ENCODE measurements around the gene ATP6V1G1. TPM values are rescaled to one million over a fixed set of nuclear protein-coding genes. Genes with fewer than 3 reads are reported as not detected.
A peak's percentile ranks its signal among the peaks of the same experiment; 100 is the strongest.
"Not testable (repeated sequence)": the region's sequence is repeated elsewhere in the genome, so short reads cannot be mapped to it uniquely, and the experiment has no call there.

The ATP6V1G1 gene
- total RNA-seq, 2 experiments from 2014 or later, result 89.0 to 94.8 TPM

DNA sequence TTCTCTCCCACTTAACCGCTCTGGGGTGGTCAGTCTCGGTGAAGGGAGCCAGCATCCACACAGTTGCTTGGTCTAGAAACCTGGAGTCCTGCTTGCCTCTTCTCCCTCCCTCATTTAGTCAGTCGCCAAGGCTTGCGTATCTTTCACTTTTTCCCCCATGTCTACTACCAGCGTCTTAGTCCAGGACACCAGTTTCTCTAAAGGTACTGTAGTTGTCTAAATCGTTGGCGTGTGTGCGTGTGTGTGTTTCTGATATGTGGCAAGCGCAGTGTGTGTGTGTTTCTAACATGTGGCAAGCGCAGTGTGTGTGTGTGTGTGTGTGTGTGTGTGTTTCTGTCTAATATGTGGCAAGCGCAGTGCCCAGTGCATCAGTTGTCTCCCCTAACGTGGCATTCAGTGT, 641 bp downstream of the ATP6V1G1 start:
- peak overlapping the region; percentile 97 for H3K27ac Mint-ChIP-seq
- H3K4me1 Mint-ChIP-seq, result peaks cover 55% of the 10 kb centered on the region
- H3K27me3 Mint-ChIP-seq, result peaks cover 2% of the 10 kb centered on the region
- ChIA-PET CTCF (interaction anchor here (0.9 to 2.2 kb wide), 8 partner anchors 18 to 198 kb away, joined by 3 to 11 read pairs (median 4); no protein-coding TSS in a partner anchor), POLR2A (interaction anchor here (0.9 kb wide), 1 partner anchor 12 kb away, joined by 3 read pairs; no protein-coding TSS in a partner anchor)
- peak overlapping the region; percentile 99 for H3K4me3 Mint-ChIP-seq
- DNase-seq, result peak; percentile 18
- H3K9me3 Mint-ChIP-seq, result no peaks in the 10 kb centered on the region
- peaks cover 38% of the 10 kb centered on the region for H3K36me3 Mint-ChIP-seq (ENCODE audit: low read depth)

- no peak for DNase-seq
- ChIA-PET POLR2A (no interaction called here), CTCF (interaction anchor here (1.0 to 2.2 kb wide), 5 partner anchors 23 to 183 kb away, joined by 3 to 11 read pairs (median 5); no protein-coding TSS in a partner anchor)
- no peaks in the 10 kb centered on the region for H3K9me3 Mint-ChIP-seq
- peaks cover 45% of the 10 kb centered on the region for H3K36me3 Mint-ChIP-seq (ENCODE audit: low read depth)
- peak overlapping the region; percentile 97 for H3K27ac Mint-ChIP-seq
- peaks cover 62% of the 10 kb centered on the region for H3K4me1 Mint-ChIP-seq
- peaks cover 2% of the 10 kb centered on the region for H3K27me3 Mint-ChIP-seq
- H3K4me3 Mint-ChIP-seq, result peak overlapping the region; percentile 99
Observed at GRCh38 chr9:114588651-114589526, 1.3 kb downstream of the ATP6V1G1 start.

DNA sequence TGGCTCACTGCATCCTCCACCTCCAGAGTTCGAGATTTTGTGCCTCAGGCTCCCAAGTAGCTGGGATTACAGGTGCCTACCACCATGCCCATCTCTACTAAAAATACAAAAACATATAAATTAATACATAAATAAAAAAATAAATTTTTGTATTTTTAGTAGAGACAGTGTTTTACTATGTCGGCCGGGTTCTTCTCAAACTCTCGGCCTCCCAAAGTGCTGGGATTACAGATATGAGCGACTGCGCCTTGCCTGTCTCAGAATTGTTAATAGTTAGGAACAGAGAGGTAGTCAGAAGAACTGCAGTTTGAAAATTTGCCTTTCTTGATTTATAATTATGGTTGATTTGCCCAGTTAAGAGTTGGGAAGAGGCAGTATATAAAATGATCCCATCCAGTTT, 2.8 kb downstream of the ATP6V1G1 start:
- H3K4me1 Mint-ChIP-seq, result peaks cover 63% of the 10 kb centered on the region
- no peaks in the 10 kb centered on the region for H3K9me3 Mint-ChIP-seq
- H3K27ac Mint-ChIP-seq, result peak overlapping the region; percentile 25
- H3K36me3 Mint-ChIP-seq (ENCODE audit: low read depth), result peaks cover 58% of the 10 kb centered on the region
- H3K4me3 Mint-ChIP-seq, result peak overlapping the region; percentile 33
- CTCF ChIA-PET, result interaction anchor here (2.0 to 3.2 kb wide), 3 partner anchors 16 to 63 kb away, joined by 9 to 23 read pairs (median 22); partner anchors contain the start of gene TMEM268
- DNase-seq, result no peak
- no peaks in the 10 kb centered on the region for H3K27me3 Mint-ChIP-seq
- POLR2A ChIA-PET, result no interaction called here

DNA sequence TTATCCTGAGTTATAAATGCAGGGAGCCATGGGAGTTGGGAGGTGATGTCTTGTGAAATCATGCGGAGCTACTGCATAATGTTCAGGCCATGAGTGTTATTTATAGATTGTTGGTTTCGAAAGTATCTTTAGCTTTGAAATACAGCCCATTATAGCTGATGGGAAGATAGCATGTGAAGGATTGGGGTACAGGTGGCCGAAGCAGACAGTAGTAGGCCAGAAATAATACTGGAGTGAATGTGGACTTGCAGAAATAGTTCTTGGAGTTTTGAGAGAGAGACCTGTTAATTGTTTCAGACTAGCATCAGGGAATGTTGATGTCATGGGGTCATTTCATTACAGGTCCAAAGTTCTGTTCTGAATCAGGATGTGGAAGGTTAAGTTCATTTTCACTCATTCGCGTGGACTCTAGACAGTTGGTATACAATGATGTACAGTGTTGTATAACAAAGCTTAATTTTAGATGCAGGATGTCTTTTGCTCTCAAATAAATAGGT, 3.8 kb downstream of the ATP6V1G1 start:
- POLR2A ChIA-PET, result interaction anchor here (0.8 to 1.8 kb wide), 3 partner anchors 34 to 82 kb away, joined by 3 to 5 read pairs (median 4); no protein-coding TSS in a partner anchor
- CTCF ChIA-PET, result interaction anchor here (0.6 to 3.2 kb wide), 11 partner anchors 10 to 1435 kb away, joined by 4 to 23 read pairs (median 6); partner anchors contain the start of gene TMEM268
- DNase-seq, result no peak
- Mint-ChIP-seq H3K27ac (peak overlapping the region; percentile 91), H3K4me3 (peak overlapping the region; percentile 62), H3K27me3 (no peaks in the 10 kb centered on the region), H3K9me3 (no peaks in the 10 kb centered on the region), H3K4me1 (peaks cover 67% of the 10 kb centered on the region), H3K36me3 (ENCODE audit: low read depth) (peaks cover 65% of the 10 kb centered on the region)

DNA sequence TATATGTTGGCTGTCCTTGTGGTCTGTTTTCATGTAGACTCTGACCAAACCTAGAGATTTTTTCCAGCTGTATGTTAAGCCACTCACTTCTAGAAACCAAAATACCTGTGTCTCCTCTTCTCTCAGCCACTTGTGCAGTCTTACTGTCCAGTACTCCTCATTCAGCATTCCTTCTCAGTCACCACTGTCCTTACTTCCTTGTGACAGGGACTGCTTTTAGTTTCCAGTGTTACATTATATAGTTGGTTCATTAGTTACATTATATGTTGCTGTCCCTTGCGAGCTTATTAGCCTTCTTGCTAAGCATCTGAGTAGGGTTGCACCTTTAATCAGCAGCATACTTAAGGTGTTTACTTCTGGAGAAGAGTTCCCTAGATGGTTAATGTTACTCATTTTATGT, 4.3 kb downstream of the ATP6V1G1 start:
- Mint-ChIP-seq H3K4me1 (peaks cover 69% of the 10 kb centered on the region), H3K36me3 (ENCODE audit: low read depth) (peaks cover 69% of the 10 kb centered on the region), H3K4me3 (peak overlapping the region; percentile 62), H3K27me3 (no peaks in the 10 kb centered on the region), H3K9me3 (no peaks in the 10 kb centered on the region), H3K27ac (peak overlapping the region; percentile 91)
- ChIA-PET CTCF (interaction anchor here (0.6 to 3.2 kb wide), 18 partner anchors 9 to 1436 kb away, joined by 3 to 23 read pairs (median 6); partner anchors contain the start of genes AKNA and TMEM268), POLR2A (interaction anchor here (0.8 to 1.8 kb wide), 4 partner anchors 33 to 82 kb away, joined by 3 to 5 read pairs (median 4); no protein-coding TSS in a partner anchor)
- DNase-seq, result no peak

DNA sequence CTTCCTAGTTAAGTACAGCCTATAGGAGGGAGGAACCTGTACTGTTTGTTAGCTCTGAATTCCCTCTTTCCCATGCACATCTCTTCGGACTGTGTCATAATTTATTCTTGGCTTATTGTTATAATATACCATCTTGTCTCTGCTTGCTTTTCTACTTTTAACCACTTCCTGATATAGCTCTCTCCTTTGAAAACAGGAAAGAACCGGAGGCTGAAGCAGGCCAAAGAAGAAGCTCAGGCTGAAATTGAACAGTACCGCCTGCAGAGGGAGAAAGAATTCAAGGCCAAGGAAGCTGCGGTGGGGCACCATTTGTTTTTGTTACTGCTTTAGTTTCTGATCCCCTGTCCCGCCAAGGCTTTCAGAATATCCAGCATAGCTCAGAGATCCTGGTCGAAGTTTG, 4.8 kb downstream of the ATP6V1G1 start:
- POLR2A ChIA-PET, result interaction anchor here (0.6 to 1.8 kb wide), 3 partner anchors 61 to 332 kb away, joined by 3 to 5 read pairs (median 4); no protein-coding TSS in a partner anchor
- CTCF ChIA-PET, result interaction anchor here (0.8 to 3.2 kb wide), 22 partner anchors 9 to 211 kb away, joined by 3 to 23 read pairs (median 4); partner anchors contain the start of genes AKNA and TMEM268
- peak overlapping the region; percentile 91 for H3K27ac Mint-ChIP-seq
- no peaks in the 10 kb centered on the region for H3K9me3 Mint-ChIP-seq
- H3K4me1 Mint-ChIP-seq, result peaks cover 64% of the 10 kb centered on the region
- peak; percentile 83 for DNase-seq
- peaks cover 72% of the 10 kb centered on the region for H3K36me3 Mint-ChIP-seq (ENCODE audit: low read depth)
- peak overlapping the region; percentile 62 for H3K4me3 Mint-ChIP-seq
- H3K27me3 Mint-ChIP-seq, result no peaks in the 10 kb centered on the region

DNA sequence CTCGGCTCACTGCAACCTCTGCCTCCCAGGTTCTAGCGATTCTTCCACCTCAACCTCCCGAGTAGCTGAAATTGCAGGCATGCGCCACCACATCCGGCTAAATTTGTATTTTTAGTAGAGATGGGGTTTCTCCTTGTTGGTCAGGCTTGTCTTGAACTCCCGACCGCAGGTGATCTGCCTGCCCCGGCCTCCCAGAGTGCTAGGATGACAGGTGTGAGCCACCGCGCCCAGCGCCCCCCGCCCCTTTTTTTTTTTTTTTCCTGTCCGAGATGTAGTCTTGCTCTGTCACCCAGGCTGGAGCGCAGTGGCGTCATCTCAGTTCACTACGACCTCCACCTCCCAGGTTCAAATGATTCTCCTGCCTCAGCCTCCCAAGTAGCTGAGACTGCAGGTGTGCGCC, 6.6 kb downstream of the ATP6V1G1 start:
- no peak overlapping the region for H3K4me3 Mint-ChIP-seq
- ChIA-PET POLR2A (no interaction called here), CTCF (interaction anchor here (0.7 kb wide), 1 partner anchor 208 kb away, joined by 3 read pairs; no protein-coding TSS in a partner anchor)
- H3K9me3 Mint-ChIP-seq, result no peaks in the 10 kb centered on the region
- no peaks in the 10 kb centered on the region for H3K27me3 Mint-ChIP-seq
- no peak for DNase-seq
- peak overlapping the region; percentile 91 for H3K27ac Mint-ChIP-seq
- H3K36me3 Mint-ChIP-seq (ENCODE audit: low read depth), result peaks cover 74% of the 10 kb centered on the region
- peaks cover 54% of the 10 kb centered on the region for H3K4me1 Mint-ChIP-seq

GRCh38 chr9:114600502-114601248, 13.1 kb downstream of the ATP6V1G1 start:
- H3K4me3 Mint-ChIP-seq, H3K27ac Mint-ChIP-seq, DNase-seq, H3K4me1 Mint-ChIP-seq, H3K27me3 Mint-ChIP-seq, POLR2A ChIA-PET: not testable (repeated sequence)
- peaks cover 18% of the 10 kb centered on the region for H3K9me3 Mint-ChIP-seq
- CTCF ChIA-PET, result interaction anchor here (0.8 to 1.3 kb wide), 2 partner anchors 8 to 9 kb away, joined by 3 to 6 read pairs; no protein-coding TSS in a partner anchor
- peaks cover 60% of the 10 kb centered on the region for H3K36me3 Mint-ChIP-seq (ENCODE audit: low read depth)

DNA sequence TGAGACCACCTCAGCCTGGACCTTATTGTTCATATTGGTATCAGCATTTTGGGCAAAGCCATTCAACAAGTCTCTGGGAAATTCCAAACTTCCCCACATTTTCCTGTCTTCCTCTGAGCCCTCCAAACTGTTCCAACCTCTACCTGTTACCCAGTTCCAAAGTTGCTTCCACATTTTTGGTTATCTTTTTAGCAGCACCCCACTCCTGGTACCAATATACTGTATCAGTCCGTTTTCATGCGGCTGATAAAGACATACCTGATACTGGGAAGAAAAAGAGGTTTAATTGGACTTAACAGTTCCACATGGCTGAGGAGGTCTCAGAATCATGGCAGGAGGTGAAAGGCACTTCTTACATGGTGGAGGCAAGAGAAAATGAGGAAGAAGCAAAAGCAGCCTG, 14.2 kb downstream of the ATP6V1G1 start:
- POLR2A ChIA-PET, H3K4me1 Mint-ChIP-seq, H3K4me3 Mint-ChIP-seq, H3K27me3 Mint-ChIP-seq, H3K27ac Mint-ChIP-seq, DNase-seq: not testable (repeated sequence)
- peaks cover 53% of the 10 kb centered on the region for H3K36me3 Mint-ChIP-seq (ENCODE audit: low read depth)
- peaks cover 18% of the 10 kb centered on the region for H3K9me3 Mint-ChIP-seq
- CTCF ChIA-PET, result interaction anchor here (1.3 kb wide), 1 partner anchor 10 kb away, joined by 6 read pairs; no protein-coding TSS in a partner anchor

- H3K27ac Mint-ChIP-seq, result no peak overlapping the region
- ChIA-PET POLR2A (no interaction called here), CTCF (no interaction called here)
- H3K4me1 Mint-ChIP-seq, result no peaks in the 10 kb centered on the region
- H3K4me3 Mint-ChIP-seq, result no peak overlapping the region
- DNase-seq, result no peak
- H3K9me3 Mint-ChIP-seq, result peaks cover 18% of the 10 kb centered on the region
- H3K27me3 Mint-ChIP-seq, result no peaks in the 10 kb centered on the region
- H3K36me3 Mint-ChIP-seq (ENCODE audit: low read depth), result peaks cover 48% of the 10 kb centered on the region
Observed at GRCh38 chr9:114602620-114603019, 15.1 kb downstream of the ATP6V1G1 start.

GRCh38 chr9:114603248-114603647, 15.7 kb downstream of the ATP6V1G1 start:
- Mint-ChIP-seq H3K4me1 (no peaks in the 10 kb centered on the region), H3K36me3 (ENCODE audit: low read depth) (peaks cover 46% of the 10 kb centered on the region), H3K27ac (no peak overlapping the region), H3K27me3 (no peaks in the 10 kb centered on the region), H3K4me3 (no peak overlapping the region), H3K9me3 (peaks cover 18% of the 10 kb centered on the region)
- CTCF ChIA-PET, result interaction anchor here (0.6 to 1.5 kb wide), 4 partner anchors 11 to 172 kb away, joined by 3 to 4 read pairs (median 4); no protein-coding TSS in a partner anchor
- POLR2A ChIA-PET, result no interaction called here
- no peak for DNase-seq

DNA sequence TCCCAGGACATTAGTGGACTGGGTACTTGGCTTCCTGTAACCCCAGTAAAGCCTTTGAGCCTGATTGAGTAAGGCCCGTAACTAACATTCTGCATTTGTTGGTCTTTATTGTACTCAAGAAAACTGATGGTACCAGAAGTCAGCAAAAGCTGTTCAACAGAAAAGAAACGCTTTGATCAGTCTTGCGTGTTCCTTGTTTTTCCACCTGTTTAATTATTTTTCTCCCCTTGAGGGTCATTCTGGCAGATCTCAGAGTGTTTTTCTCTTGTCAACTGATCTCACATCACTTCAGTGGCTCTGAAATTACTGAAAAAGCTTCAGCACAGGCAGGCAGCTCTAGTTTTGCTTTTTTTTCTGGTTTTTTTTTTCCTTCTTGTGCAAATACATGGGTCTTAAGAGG, 17.4 kb downstream of the ATP6V1G1 start:
- Mint-ChIP-seq H3K4me3 (no peak overlapping the region), H3K4me1 (peaks cover 7% of the 10 kb centered on the region), H3K27me3 (no peaks in the 10 kb centered on the region), H3K36me3 (ENCODE audit: low read depth) (peaks cover 30% of the 10 kb centered on the region), H3K27ac (no peak overlapping the region), H3K9me3 (peaks cover 13% of the 10 kb centered on the region)
- DNase-seq, result no peak
- ChIA-PET POLR2A (interaction anchor here (0.6 kb wide), 2 partner anchors 25 to 48 kb away, joined by 4 read pairs; no protein-coding TSS in a partner anchor), CTCF (interaction anchor here (2.0 to 2.9 kb wide), 2 partner anchors 12 to 13 kb away, joined by 7 to 22 read pairs; no protein-coding TSS in a partner anchor)
